H1 (cell line): ENCODE results near the gene SLIT3. TPM values are rescaled to one million over a fixed set of nuclear protein-coding genes. Genes with fewer than 3 reads are reported as not detected.

Source experiments
- CTCF ChIA-PET: fragments of 300-600 bp; sonication (Branson Sonifier 250); formaldehyde crosslinking; loops from one replicate; lab custom pipeline; 2021; ENCODE audit not compliant: partially characterized antibody; lab: Charles Lee
- POLR2A ChIA-PET: fragments of 300-600 bp; sonication (Branson Sonifier 250); formaldehyde crosslinking; loops from one replicate; lab custom pipeline; 2021; ENCODE audit warnings: inconsistent platforms; ENCODE audit not compliant: partially characterized antibody; lab: Charles Lee
- DNase-seq, 2 experiments: peaks; one replicate each; pipeline versions ENCODE4 v3.0.0 to v3.0.0-alpha.2; 2010 to 2022; ENCODE audit warnings: low spot score in 2 of 2, low read depth in 1 of 2, mixed read lengths in 1 of 2
- FAIRE-seq: peaks from 2 replicates; lab custom pipeline; 2011; peaks lifted over from hg19 to GRCh38; lab: Jason Lieb, UNC
- H2AFZ ChIP-seq: 2 replicates; pipeline ENCODE4 v1.8.1; 2012; ENCODE audit warnings: low read length, inconsistent platforms
- H2AK5ac ChIP-seq: 2 replicates; pipeline ENCODE4 v1.6.1; 2013; ENCODE audit warnings: low read depth, low read length
- H2BK120ac ChIP-seq: replicated peaks from 2 replicates; pipeline ENCODE3; 2013; ENCODE audit warnings: low read depth, low read length, inconsistent platforms
- H2BK12ac ChIP-seq: 2 replicates; pipeline ENCODE4 v1.6.1; 2013; ENCODE audit warnings: low read depth, low read length
- H2BK15ac ChIP-seq: 2 replicates; pipeline ENCODE4 v1.6.1; 2013; ENCODE audit warnings: low read length
- H2BK20ac ChIP-seq: 2 replicates; pipeline ENCODE4 v1.6.1; 2013; ENCODE audit warnings: low read length
- H2BK5ac ChIP-seq: 2 replicates; pipeline ENCODE4 v1.6.1; 2013; ENCODE audit warnings: low read depth, low read length
- H3K14ac ChIP-seq: 2 replicates; pipeline ENCODE4 v1.6.1; 2013; ENCODE audit warnings: inconsistent platforms; ENCODE audit not compliant: insufficient read length
- H3K18ac ChIP-seq: 2 replicates; pipeline ENCODE4 v1.6.1; 2013; ENCODE audit warnings: low read length; ENCODE audit errors: extremely low read depth
- H3K23ac ChIP-seq: 2 replicates; pipeline ENCODE4 v1.6.1; 2013; ENCODE audit warnings: inconsistent platforms; ENCODE audit not compliant: insufficient read length
- H3K23me2 ChIP-seq: 2 replicates; pipeline ENCODE4 v1.6.1; 2013; ENCODE audit warnings: low read depth, low read length
- H3K27ac ChIP-seq: 2 replicates; pipeline ENCODE4 v1.6.1; 2011; ENCODE audit warnings: low read depth, low read length, inconsistent platforms
- H3K27me3 ChIP-seq, 4 experiments: replicated peaks in 1 of 4; 1 replicate in 1 of 4; 2 replicates in 3 of 4; pipeline versions ENCODE4 v1.6.1 to v1.8.1; 2011 to 2013; ENCODE audit warnings: low read length in 3 of 4, mild to moderate bottlenecking in 3 of 4, inconsistent platforms in 2 of 4, mixed read lengths in 2 of 4, moderate library complexity in 1 of 4; ENCODE audit not compliant: control insufficient read depth in 3 of 4, insufficient read depth in 3 of 4; ENCODE audit errors: extremely low read depth in 1 of 4
- H3K36me3 ChIP-seq, 4 experiments: 2 replicates each; pipeline versions ENCODE4 v1.6.1 to v1.8.1; 2011 to 2013; ENCODE audit warnings: mild to moderate bottlenecking in 4 of 4, low read length in 3 of 4, moderate library complexity in 2 of 4, control low read depth in 1 of 4, inconsistent platforms in 1 of 4; ENCODE audit not compliant: insufficient read depth in 4 of 4, control insufficient read depth in 2 of 4
- H3K4ac ChIP-seq: replicated peaks from 2 replicates; pipeline ENCODE3; 2013; ENCODE audit warnings: low read length, low read depth, mixed read lengths, inconsistent platforms; ENCODE audit not compliant: insufficient read length
- H3K4me1 ChIP-seq, 4 experiments: replicated peaks in 1 of 4; 1 replicate in 1 of 4; 2 replicates in 3 of 4; pipeline versions ENCODE4 v1.6.1 to v1.8.1; 2011 to 2013; ENCODE audit warnings: low read length in 3 of 4, inconsistent platforms in 2 of 4, mixed read lengths in 1 of 4; ENCODE audit not compliant: insufficient read depth in 4 of 4, control insufficient read depth in 3 of 4
- H3K4me2 ChIP-seq, 2 experiments: 2 replicates each; pipeline versions ENCODE4 v1.6.1 to v1.8.1; 2011 to 2013; ENCODE audit warnings: low read depth in 2 of 2, low read length in 2 of 2, control low read depth in 1 of 2, inconsistent platforms in 1 of 2, mild to moderate bottlenecking in 1 of 2; ENCODE audit not compliant: insufficient read depth in 1 of 2
- H3K4me3 ChIP-seq, 4 experiments: fragments of 200-600, 300-600 bp in 1 of 4; sonication (generic), shearing (Covaris generic), sonication (Bioruptor Twin) in 1 of 4; 2 replicates each; pipeline versions ENCODE4 v1.5.1 to v1.8.1; 2011 to 2016; ENCODE audit warnings: low read length in 4 of 4, low read depth in 3 of 4, control low read depth in 2 of 4, inconsistent platforms in 2 of 4, mild to moderate bottlenecking in 2 of 4, mixed read lengths in 1 of 4, moderate library complexity in 1 of 4; ENCODE audit not compliant: insufficient read depth in 2 of 4; ENCODE audit errors: extremely low read depth in 1 of 4
- H3K56ac ChIP-seq: replicated peaks from 2 replicates; pipeline ENCODE3; 2013; ENCODE audit warnings: low read depth, mild to moderate bottlenecking, mixed read lengths, low read length, inconsistent platforms; ENCODE audit not compliant: insufficient read length
- H3K79me1 ChIP-seq: 2 replicates; pipeline ENCODE4 v1.6.1; 2013; ENCODE audit warnings: low read depth, low read length, control low read depth
- H3K79me2 ChIP-seq, 2 experiments: 2 replicates each; pipeline versions ENCODE4 v1.6.1 to v1.8.1; 2012 to 2013; ENCODE audit warnings: low read length in 2 of 2, mild to moderate bottlenecking in 2 of 2, inconsistent platforms in 1 of 2; ENCODE audit not compliant: insufficient read depth in 2 of 2, control insufficient read depth in 1 of 2
- H3K9ac ChIP-seq, 4 experiments: replicated peaks in 1 of 4; 1 replicate in 1 of 4; 2 replicates in 3 of 4; pipeline versions ENCODE4 v1.6.1 to v1.8.1; 2011 to 2013; ENCODE audit warnings: low read depth in 3 of 4, low read length in 3 of 4, control low read depth in 2 of 4, mild to moderate bottlenecking in 2 of 4, moderate library complexity in 2 of 4, inconsistent platforms in 1 of 4; ENCODE audit errors: extremely low read depth in 1 of 4
- H3K9me3 ChIP-seq, 2 experiments: 2 replicates each; pipeline versions ENCODE4 v1.6.1 to v1.8.1; 2012 to 2013; ENCODE audit warnings: mild to moderate bottlenecking in 2 of 2, moderate library complexity in 2 of 2, control low read depth in 1 of 2, inconsistent platforms in 1 of 2, low read depth in 1 of 2, low read length in 1 of 2, mixed read lengths in 1 of 2; ENCODE audit not compliant: insufficient read depth in 2 of 2
- H4K20me1 ChIP-seq, 2 experiments: replicated peaks in 1 of 2; 2 replicates each; pipeline versions ENCODE3 to v1.8.1; 2011 to 2013; ENCODE audit warnings: inconsistent platforms in 2 of 2, low read length in 2 of 2, mild to moderate bottlenecking in 1 of 2; ENCODE audit not compliant: insufficient read depth in 2 of 2, control insufficient read depth in 1 of 2
- H4K5ac ChIP-seq: 2 replicates; pipeline ENCODE4 v1.6.1; 2013; ENCODE audit warnings: low read length, low read depth, mixed read lengths, inconsistent platforms; ENCODE audit not compliant: insufficient read length
- H4K8ac ChIP-seq: 2 replicates; pipeline ENCODE4 v1.8.0; 2013; ENCODE audit warnings: mild to moderate bottlenecking, moderate library complexity, low read length, inconsistent platforms; ENCODE audit not compliant: insufficient read depth; ENCODE audit errors: extremely low read depth
- H4K91ac ChIP-seq: replicated peaks from 2 replicates; pipeline ENCODE3; 2013; ENCODE audit warnings: low read length, mixed read lengths, inconsistent platforms; ENCODE audit not compliant: insufficient read length
- FOSL1 ChIP-seq: IDR thresholded peaks from 2 replicates; pipeline ENCODE4 v1.6.1; 2011; ENCODE audit warnings: mild to moderate bottlenecking, low read depth, low read length, moderate library complexity; ENCODE audit not compliant: insufficient read depth
- SP2 ChIP-seq: IDR thresholded peaks from 2 replicates; pipeline ENCODE4 v1.6.1; 2012; ENCODE audit warnings: mild to moderate bottlenecking, low read length, inconsistent platforms
- TEAD4 ChIP-seq: IDR thresholded peaks from 2 replicates; pipeline ENCODE4 v1.6.1; 2012; ENCODE audit warnings: low read depth, low read length, inconsistent platforms, mixed read lengths
- WGBS, 2 experiments: shearing (Covaris generic) in 1 of 2; methylation state at CpG; one replicate each; pipeline versions ENCODE4 v1.1.6 to v1.1.7; 2013 to 2015; ENCODE audit warnings: low lambda C conversion rate in 2 of 2, mixed read lengths in 2 of 2, inconsistent platforms in 1 of 2, low coverage in 1 of 2, missing lambda C conversion rate in 1 of 2; ENCODE audit not compliant: insufficient replicate concordance in 2 of 2, insufficient coverage in 1 of 2, insufficient read length in 1 of 2; ENCODE audit errors: extremely low coverage in 1 of 2, missing lambda C conversion rate in 1 of 2; 5-methylcytosine and 5-hydroxymethylcytosine counted together
- polyA plus RNA-seq, 7 experiments: library from polyadenylated mRNA; depleted of rRNA in 3 of 7; stranded (reverse) in 5 of 7; unstranded in 2 of 7; fragments of >200 nt in 5 of 7; fragments of 200-250 nt in 2 of 7; gene quantifications; 1 replicate in 5 of 7; 2 replicates in 1 of 7; 4 replicates in 1 of 7; pipeline versions ENCODE4 v1.2.1 to v1.2.3, GENCODE V29; 2011 to 2013; ENCODE audit warnings: missing spikeins in 2 of 7, mixed read lengths in 2 of 7
- total RNA-seq: library from RNA; stranded (reverse); fragmentation: NEBNext Ultra II Directional; extraction: Animal tissue kit (Norgen Biotek cat#: 25700); gene quantifications from 2 replicates; pipeline ENCODE4 v1.2.1, GENCODE V29; 2021

The SLIT3 gene
- total and polyA plus RNA-seq, 2 of the 8 experiments (the other 6 are each of a cell fraction or from before 2014, with no cell fraction given) = 1.1 to 1.2 TPM

DNA sequence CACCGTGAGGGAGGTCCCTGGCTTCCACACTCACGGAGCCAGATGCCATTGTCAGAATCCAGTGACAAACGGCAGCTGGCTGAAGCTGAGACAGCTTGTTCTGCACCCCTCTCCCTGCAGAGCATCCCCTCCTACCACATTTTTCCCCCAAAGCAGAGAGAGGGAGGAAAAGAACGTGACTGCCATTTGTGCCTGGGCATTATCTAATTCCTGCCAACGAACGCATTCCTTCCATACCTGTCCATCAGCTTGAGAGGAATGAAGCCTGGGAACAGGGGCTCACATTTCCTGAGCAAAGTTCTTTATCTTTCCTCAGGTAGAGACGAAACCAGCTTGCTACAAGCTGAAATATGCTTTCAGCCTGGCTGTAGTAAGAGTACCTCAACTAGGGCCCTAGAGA, 175.4 kb downstream of the SLIT3 start:
- FAIRE-seq (no peak), DNase-seq (no peak)
- H3K4me3 ChIP-seq = no peak overlapping the region
- H4K91ac ChIP-seq = no peak overlapping the region
- peak overlapping the region; percentile 76; the same call in 1 of the 2 replicates for H2BK20ac ChIP-seq
- peak overlapping the region; percentile 24 for H2BK120ac ChIP-seq
- no peak overlapping the region for H2AK5ac ChIP-seq
- no peak overlapping the region for H3K56ac ChIP-seq
- H4K5ac ChIP-seq = no peak overlapping the region
- ChIA-PET POLR2A (no interaction called here), CTCF (interaction anchor here (0.7 to 1.6 kb wide), 5 partner anchors 11 to 204 kb away, joined by 3 to 5 read pairs (median 3); no protein-coding TSS in a partner anchor)
- no peak overlapping the region for H3K9ac ChIP-seq
- no peaks in the 10 kb centered on the region for H4K20me1 ChIP-seq
- H3K36me3 ChIP-seq = no peaks in the 10 kb centered on the region
- H3K79me1 ChIP-seq = no peaks in the 10 kb centered on the region
- H4K8ac ChIP-seq = no peak overlapping the region
- H2AFZ ChIP-seq = no peak overlapping the region
- no peak overlapping the region for H3K14ac ChIP-seq
- H3K4me1 ChIP-seq = peaks cover 2 to 9% (median 8%) of the 10 kb centered on the region in 4 experiments; a peak in 5 of 7 replicates
- 0 out of 2 replicates have a peak overlapping the region, but pooled peaks have one; percentile 42 for H2BK12ac ChIP-seq
- no peaks in the 10 kb centered on the region for H3K79me2 ChIP-seq
- no peak overlapping the region for H3K4me2 ChIP-seq
- H3K23me2 ChIP-seq = no peaks in the 10 kb centered on the region
- H3K18ac ChIP-seq = 0 out of 2 replicates have a peak overlapping the region, but pooled peaks have one; percentile 22
- no peak for TF ChIP-seq FOSL1
- TF ChIP-seq TEAD4 = peak; percentile 68
- TF ChIP-seq SP2 = no peak
- no peak overlapping the region for H3K23ac ChIP-seq
- no peak overlapping the region for H3K4ac ChIP-seq
- no peak overlapping the region for H3K27ac ChIP-seq
- H2BK15ac ChIP-seq = no peak overlapping the region
- 81% methylated on average over 6 of the region's 7 CpGs; no CpG with 5 or more reads in 1 of the 2 experiments for WGBS, 2 experiments
- peaks cover 0 to 2% of the 10 kb centered on the region in 2 experiments; a peak in 1 of 4 replicates for H3K9me3 ChIP-seq
- no peak overlapping the region for H2BK5ac ChIP-seq
- H3K27me3 ChIP-seq = no peaks in the 10 kb centered on the region
